ENCODE measurements around the gene SPDYE16.
A peak's percentile ranks its signal among the peaks of the same experiment; 100 is the strongest.
"Not testable (repeated sequence)": the region's sequence is repeated elsewhere in the genome, so short reads cannot be mapped to it uniquely, and the experiment has no call there.

SPDYE16 gene

GRCh38 chr7:76485822-76486610 is 57.1 kb downstream of the SPDYE16 start:
- H3K9ac ChIP-seq (ENCODE audit: low read depth, low read length): peak overlapping the region; percentile 46
- H4K20me1 ChIP-seq (ENCODE audit: insufficient read depth, low read length); H3K36me3 ChIP-seq (ENCODE audit: insufficient read depth, low read length); H2AFZ ChIP-seq (ENCODE audit: low read depth, low read length); H3K27me3 ChIP-seq (ENCODE audit: insufficient read depth, low read length, poor library complexity); H3K79me2 ChIP-seq (ENCODE audit: insufficient read depth, low read length); H3K9me3 ChIP-seq (ENCODE audit: insufficient read depth, low read length, severe bottlenecking): not testable (repeated sequence)
- 0 out of 4 replicates have a peak overlapping the region, but pooled peaks of 1 of the 2 experiments have one; percentile 38 for H3K4me3 ChIP-seq (ENCODE audit: low read depth in 1 of 2, low read length in 2 of 2)
- H3K27ac ChIP-seq (ENCODE audit: low read length): peak overlapping the region; percentile 76
- H3K4me1 ChIP-seq (ENCODE audit: insufficient read depth, low read length): peaks cover 11% of the 10 kb centered on the region
- DNase-seq (peak; percentile 33), ATAC-seq (ENCODE audit: insufficient read depth, low read depth) (peak; percentile 43; the same call in 2 of the 3 replicates)
- H3K4me2 ChIP-seq (ENCODE audit: insufficient read depth, low read length): peak overlapping the region; percentile 52; the same call in 1 of the 2 replicates

GRCh38 chr7:76484456-76484855 is 58.6 kb downstream of the SPDYE16 start:
- H3K27me3 ChIP-seq (ENCODE audit: insufficient read depth, low read length, poor library complexity); ATAC-seq (ENCODE audit: insufficient read depth, low read depth); H3K79me2 ChIP-seq (ENCODE audit: insufficient read depth, low read length); H3K4me2 ChIP-seq (ENCODE audit: insufficient read depth, low read length); H3K4me3 ChIP-seq (ENCODE audit: low read depth in 1 of 2, low read length in 2 of 2); H4K20me1 ChIP-seq (ENCODE audit: insufficient read depth, low read length); H3K9ac ChIP-seq (ENCODE audit: low read depth, low read length); H3K9me3 ChIP-seq (ENCODE audit: insufficient read depth, low read length, severe bottlenecking); H2AFZ ChIP-seq (ENCODE audit: low read depth, low read length); H3K27ac ChIP-seq (ENCODE audit: low read length); DNase-seq; H3K36me3 ChIP-seq (ENCODE audit: insufficient read depth, low read length): not testable (repeated sequence)
- H3K4me1 ChIP-seq (ENCODE audit: insufficient read depth, low read length): peaks cover 11% of the 10 kb centered on the region

- H3K27ac ChIP-seq (ENCODE audit: low read length); H4K20me1 ChIP-seq (ENCODE audit: insufficient read depth, low read length); H3K36me3 ChIP-seq (ENCODE audit: insufficient read depth, low read length); ATAC-seq (ENCODE audit: insufficient read depth, low read depth); DNase-seq; H3K79me2 ChIP-seq (ENCODE audit: insufficient read depth, low read length); H3K9me3 ChIP-seq (ENCODE audit: insufficient read depth, low read length, severe bottlenecking); H2AFZ ChIP-seq (ENCODE audit: low read depth, low read length); H3K9ac ChIP-seq (ENCODE audit: low read depth, low read length); H3K4me2 ChIP-seq (ENCODE audit: insufficient read depth, low read length); H3K27me3 ChIP-seq (ENCODE audit: insufficient read depth, low read length, poor library complexity); H3K4me3 ChIP-seq (ENCODE audit: low read depth in 1 of 2, low read length in 2 of 2): not testable (repeated sequence)
- H3K4me1 ChIP-seq (ENCODE audit: insufficient read depth, low read length): peaks cover 11% of the 10 kb centered on the region
Measured at GRCh38 chr7:76483081-76483480, 60.0 kb downstream of the SPDYE16 start.

GRCh38 chr7:76482660-76483059 is 60.4 kb downstream of the SPDYE16 start:
- not testable (repeated sequence) for H4K20me1 ChIP-seq (ENCODE audit: insufficient read depth, low read length); H3K27me3 ChIP-seq (ENCODE audit: insufficient read depth, low read length, poor library complexity); ATAC-seq (ENCODE audit: insufficient read depth, low read depth); H3K4me2 ChIP-seq (ENCODE audit: insufficient read depth, low read length); H3K4me3 ChIP-seq (ENCODE audit: low read depth in 1 of 2, low read length in 2 of 2); H3K9ac ChIP-seq (ENCODE audit: low read depth, low read length); H3K79me2 ChIP-seq (ENCODE audit: insufficient read depth, low read length); H2AFZ ChIP-seq (ENCODE audit: low read depth, low read length); DNase-seq; H3K36me3 ChIP-seq (ENCODE audit: insufficient read depth, low read length); H3K27ac ChIP-seq (ENCODE audit: low read length); H3K9me3 ChIP-seq (ENCODE audit: insufficient read depth, low read length, severe bottlenecking)
- H3K4me1 ChIP-seq (ENCODE audit: insufficient read depth, low read length): peaks cover 11% of the 10 kb centered on the region

Data from DND-41 (cell line).